ENCODE measurements around the gene MSLN. TPM values are rescaled to one million over a fixed set of nuclear protein-coding genes. Genes with fewer than 3 reads are reported as not detected.

The MSLN gene
- total and polyA plus RNA-seq, 2 experiments from 2014 or later: 4.5 TPM; not detected in 1

GRCh38 chr16:767743-768235 is 7.3 kb downstream of the MSLN start:
- H3K36me3 ChIP-seq: no peaks in the 10 kb centered on the region
- no peak for DNase-seq (ENCODE audit: low read depth in 1 of 2, low spot score in 1 of 2)
- no peaks in the 10 kb centered on the region for H3K9me3 ChIP-seq (ENCODE audit: low read depth)
- H3K4me3 ChIP-seq: no peak overlapping the region
- no peaks in the 10 kb centered on the region for H3K27me3 ChIP-seq
- no peak for TF ChIP-seq CTCF (IDR thresholded peaks at IDR 0.05; ENCODE audit: low read depth, low read length)
- no peak overlapping the region for H3K27ac ChIP-seq
- H3K4me1 ChIP-seq (ENCODE audit: low read depth): no peaks in the 10 kb centered on the region

DNA sequence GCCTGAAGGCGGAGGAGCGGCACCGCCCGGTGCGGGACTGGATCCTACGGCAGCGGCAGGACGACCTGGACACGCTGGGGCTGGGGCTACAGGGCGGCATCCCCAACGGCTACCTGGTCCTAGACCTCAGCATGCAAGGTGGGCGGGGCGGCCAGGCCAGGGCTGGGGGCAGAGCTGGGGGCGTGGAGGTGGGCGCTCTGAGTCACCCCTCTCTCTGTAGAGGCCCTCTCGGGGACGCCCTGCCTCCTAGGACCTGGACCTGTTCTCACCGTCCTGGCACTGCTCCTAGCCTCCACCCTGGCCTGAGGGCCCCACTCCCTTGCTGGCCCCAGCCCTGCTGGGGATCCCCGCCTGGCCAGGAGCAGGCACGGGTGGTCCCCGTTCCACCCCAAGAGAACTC is 7.9 kb downstream of the MSLN start:
- no peak overlapping the region for H3K4me3 ChIP-seq
- TF ChIP-seq CTCF (IDR thresholded peaks at IDR 0.05; ENCODE audit: low read depth, low read length): no peak
- H3K36me3 ChIP-seq: no peaks in the 10 kb centered on the region

DNA sequence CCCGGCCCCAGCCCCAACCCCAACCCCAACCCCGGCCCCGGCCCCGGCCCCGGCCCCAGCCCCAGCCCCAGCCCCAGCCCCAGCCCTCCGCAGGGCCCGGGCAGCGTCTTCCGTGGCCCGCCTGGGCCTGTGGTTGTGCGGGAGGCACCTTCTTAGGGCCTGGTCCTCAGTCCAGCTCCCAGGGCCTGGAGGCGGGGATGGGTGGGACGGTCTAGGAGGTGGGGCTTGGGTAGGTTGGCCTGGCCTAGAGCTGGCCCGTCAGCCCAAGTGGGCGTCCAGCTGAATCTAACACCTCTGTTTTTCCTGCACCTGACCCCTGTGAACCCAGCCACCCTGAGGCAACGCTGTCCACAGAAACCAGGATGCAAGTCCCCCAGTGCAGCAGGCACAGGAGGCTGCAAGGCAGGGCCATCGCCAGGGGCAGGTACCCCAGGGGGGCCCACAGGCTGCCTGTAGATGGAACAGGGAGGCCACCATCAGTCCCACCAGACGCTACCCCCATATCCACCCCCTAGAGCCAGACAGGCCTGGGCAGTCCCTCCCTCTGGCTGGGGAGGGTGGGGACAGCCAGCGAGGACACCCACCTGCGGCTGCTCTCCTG is 8.8 kb downstream of the MSLN start:
- DNase-seq (ENCODE audit: low read depth in 1 of 2, low spot score in 1 of 2): no peak
- Histone ChIP-seq H3K4me3 (no peak overlapping the region), H3K4me1 (ENCODE audit: low read depth) (no peaks in the 10 kb centered on the region)

More for the DNA sequence above, 7.9 kb downstream of the MSLN start:
- DNase-seq (ENCODE audit: low read depth in 1 of 2, low spot score in 1 of 2): no peak
- H3K9me3 ChIP-seq (ENCODE audit: low read depth): no peaks in the 10 kb centered on the region
- H3K4me1 ChIP-seq (ENCODE audit: low read depth): no peaks in the 10 kb centered on the region
- no peak overlapping the region for H3K27ac ChIP-seq
- no peaks in the 10 kb centered on the region for H3K27me3 ChIP-seq

GRCh38 chr16:769934-770333 is 9.4 kb downstream of the MSLN start:
- no peak for DNase-seq (ENCODE audit: low read depth in 1 of 2, low spot score in 1 of 2)
- no peaks in the 10 kb centered on the region for H3K9me3 ChIP-seq (ENCODE audit: low read depth)
- no peaks in the 10 kb centered on the region for H3K4me1 ChIP-seq (ENCODE audit: low read depth)
- H3K27ac ChIP-seq: no peak overlapping the region
- H3K27me3 ChIP-seq: no peaks in the 10 kb centered on the region
- no peaks in the 10 kb centered on the region for H3K36me3 ChIP-seq
- TF ChIP-seq CTCF (IDR thresholded peaks at IDR 0.05; ENCODE audit: low read depth, low read length): no peak
- H3K4me3 ChIP-seq: no peak overlapping the region

More for the DNA sequence above, 8.8 kb downstream of the MSLN start:
- H3K27ac ChIP-seq: no peak overlapping the region
- TF ChIP-seq CTCF (IDR thresholded peaks at IDR 0.05; ENCODE audit: low read depth, low read length): no peak
- H3K27me3 ChIP-seq: no peaks in the 10 kb centered on the region
- H3K36me3 ChIP-seq: no peaks in the 10 kb centered on the region
- H3K9me3 ChIP-seq (ENCODE audit: low read depth): no peaks in the 10 kb centered on the region

DNA sequence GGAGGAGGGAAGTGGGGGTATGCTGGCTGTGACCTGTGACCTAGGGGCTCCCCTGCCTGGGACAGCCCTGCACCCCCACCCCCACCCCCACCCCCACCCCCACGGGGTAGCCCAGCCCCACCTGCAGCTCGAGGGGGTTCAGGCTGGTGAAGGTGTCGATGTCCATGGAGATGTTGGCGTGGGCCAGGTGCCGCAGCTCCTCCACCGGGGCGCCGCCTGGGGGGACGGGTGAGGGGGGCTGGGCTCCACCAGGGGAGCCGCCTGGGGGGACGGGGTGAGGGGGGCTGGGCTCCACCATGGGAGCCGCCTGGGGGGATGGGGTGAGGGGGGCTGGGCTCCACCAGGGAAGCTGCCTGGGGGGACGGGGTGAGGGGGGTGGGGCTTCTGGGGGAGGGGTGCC is 9.9 kb downstream of the MSLN start:
- Histone ChIP-seq H3K27me3 (no peaks in the 10 kb centered on the region), H3K4me3 (no peak overlapping the region), H3K4me1 (ENCODE audit: low read depth) (no peaks in the 10 kb centered on the region), H3K9me3 (ENCODE audit: low read depth) (no peaks in the 10 kb centered on the region), H3K36me3 (no peaks in the 10 kb centered on the region), H3K27ac (no peak overlapping the region)
- no peak for DNase-seq (ENCODE audit: low read depth in 1 of 2, low spot score in 1 of 2)
- no peak for TF ChIP-seq CTCF (IDR thresholded peaks at IDR 0.05; ENCODE audit: low read depth, low read length)
